NCI-H446 (cell line): ENCODE results near the gene OGG1.

ENCODE experiments used
- DNase-seq, 2 experiments: peaks; one replicate each; lab custom pipeline; 2025; lab: John Stamatoyannopoulos, UW

Gene OGG1

DNA sequence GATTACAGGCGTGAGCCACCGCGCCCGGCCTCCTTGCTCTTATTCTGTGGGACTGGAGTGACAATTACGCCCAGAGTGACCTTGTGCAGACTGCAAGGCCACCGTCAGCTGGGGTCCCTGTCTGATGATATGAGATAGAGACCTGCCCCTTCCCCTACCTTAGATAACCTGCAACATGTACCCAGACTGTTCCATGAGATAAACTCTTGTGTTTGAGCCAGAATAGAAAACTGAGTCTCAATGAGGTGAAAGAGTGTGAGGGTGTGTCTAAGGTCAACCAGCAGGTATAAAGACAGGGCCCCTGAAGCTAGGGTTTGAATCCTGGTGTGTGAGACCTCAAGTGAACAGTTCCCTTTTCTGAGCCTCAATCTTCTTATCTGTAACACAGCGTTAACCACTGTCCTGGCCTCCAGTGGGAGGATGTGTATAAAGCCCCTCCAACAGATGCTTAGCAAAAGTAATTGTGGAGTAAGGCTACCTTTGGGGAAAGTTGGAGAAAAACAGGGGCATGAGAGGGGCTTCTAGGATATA is 36.5 kb downstream of the OGG1 start:
- DNase-seq = no peak

GRCh38 chr3:9786825-9787669 is 37.3 kb downstream of the OGG1 start:
- DNase-seq = no peak

- no peak for DNase-seq
Measured at GRCh38 chr3:9787714-9788113, 38.0 kb downstream of the OGG1 start.

- no peak for DNase-seq
Measured at GRCh38 chr3:9791127-9791526, 41.4 kb downstream of the OGG1 start.

DNA sequence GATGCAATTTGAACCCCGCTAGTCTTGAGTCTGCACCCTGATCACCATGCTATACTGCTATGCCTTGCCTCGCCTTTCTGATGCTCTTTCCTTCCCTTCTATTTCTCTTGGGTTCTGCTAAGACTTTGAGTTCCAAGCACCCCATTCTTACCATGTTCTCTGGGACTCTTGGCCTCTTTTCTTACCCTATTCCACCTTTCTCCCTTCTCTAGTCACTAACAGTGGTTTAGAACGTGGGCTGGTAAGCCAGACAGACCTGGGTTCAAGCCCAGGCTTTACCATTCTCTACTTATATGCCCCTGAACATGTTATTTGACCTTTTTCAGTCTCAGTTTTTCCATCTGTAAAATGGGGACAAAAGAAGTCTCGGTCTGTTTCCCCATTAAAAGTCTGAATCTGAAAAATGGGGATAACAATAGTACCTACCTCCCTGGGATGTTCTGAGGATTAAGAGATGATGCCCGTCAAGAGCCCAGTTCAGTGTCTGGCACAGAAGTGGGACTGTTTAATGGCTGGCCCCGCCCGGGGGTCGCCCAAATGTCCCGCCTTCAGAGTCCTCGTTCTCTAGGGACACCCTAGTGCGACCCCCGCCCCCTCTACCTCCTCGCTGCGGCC is 42.1 kb downstream of the OGG1 start:
- no peak for DNase-seq

GRCh38 chr3:9792405-9793160 is 42.8 kb downstream of the OGG1 start, which contains the start of the genes ARPC4 and TADA3:
TSS of gene ARPC4 (plus strand) at chr3:9793082. CDS start at chr3:9793122, 40 bp downstream.
TSS of gene TADA3 (minus strand) at chr3:9792473. CDS start at chr3:9791466, 1,007 bp downstream.
- peak; percentile 79 to 92 for DNase-seq

DNA sequence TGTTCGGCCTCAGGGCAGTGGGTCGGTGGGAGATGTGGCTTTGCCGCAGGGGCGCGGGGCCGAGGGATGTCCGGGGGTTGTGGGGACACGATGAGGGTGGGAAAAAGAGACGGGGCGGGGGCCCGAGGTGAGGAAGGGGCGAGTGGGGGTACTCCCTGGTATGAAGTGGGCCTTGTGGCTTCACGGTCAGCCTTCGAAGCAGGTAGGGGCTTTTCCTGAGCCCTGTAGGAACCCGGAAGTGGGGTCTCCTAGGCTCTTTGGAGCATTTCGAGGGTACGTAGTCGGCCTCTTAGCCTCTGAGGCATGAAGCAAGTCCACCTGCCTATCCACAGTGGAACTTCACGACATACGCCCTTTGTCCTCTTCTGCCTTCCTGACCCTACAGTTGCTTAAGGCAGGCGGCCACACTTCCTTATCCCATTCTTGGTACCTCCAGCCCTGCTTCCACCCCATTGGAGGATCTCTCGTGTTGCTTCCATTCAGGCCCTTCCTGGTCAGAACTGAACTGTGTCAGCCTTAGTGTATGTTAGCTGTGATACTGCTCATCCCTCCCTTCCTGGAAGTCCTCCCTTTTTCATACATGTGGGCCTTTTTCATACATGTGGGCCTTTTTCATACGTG is 43.5 kb downstream of the OGG1 start:
- DNase-seq = no peak

- DNase-seq = no peak
Measured at GRCh38 chr3:9794400-9794799, 44.6 kb downstream of the OGG1 start.

GRCh38 chr3:9795207-9795606 is 45.5 kb downstream of the OGG1 start:
- no peak for DNase-seq

DNA sequence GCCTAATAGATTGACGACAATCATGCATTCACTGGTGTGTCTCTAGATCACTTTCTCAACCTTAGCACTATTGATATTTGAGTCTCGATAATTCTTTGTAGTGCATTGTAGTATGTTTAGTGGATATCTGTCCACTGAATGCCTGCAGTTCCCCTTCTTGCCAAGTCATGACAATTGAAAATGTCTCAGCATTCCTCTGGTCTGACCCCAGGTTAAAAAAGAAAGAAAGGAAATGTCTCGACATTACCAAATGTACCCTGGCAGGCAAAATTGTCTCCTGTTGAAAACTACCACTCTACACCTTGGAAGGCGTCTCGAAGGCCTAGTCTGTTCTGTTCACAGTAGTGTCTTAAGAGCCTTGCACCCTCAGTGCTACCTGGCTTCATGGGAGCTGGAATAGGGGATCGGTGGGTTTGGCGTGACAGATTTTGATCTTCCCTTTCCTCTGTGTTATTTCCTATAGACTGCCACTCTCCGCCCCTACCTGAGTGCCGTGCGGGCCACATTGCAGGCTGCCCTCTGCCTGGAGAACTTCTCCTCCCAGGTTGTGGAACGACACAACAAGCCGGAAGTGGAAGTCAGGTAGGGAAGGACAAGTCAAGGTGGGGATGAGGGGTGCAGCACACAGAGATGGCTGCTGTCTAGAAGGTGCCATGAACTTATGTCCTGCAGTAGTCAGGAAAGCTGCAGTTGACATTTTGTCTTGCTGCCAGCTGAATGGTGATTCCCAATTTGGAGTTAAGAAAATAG is 47.6 kb downstream of the OGG1 start:
- DNase-seq = no peak

DNA sequence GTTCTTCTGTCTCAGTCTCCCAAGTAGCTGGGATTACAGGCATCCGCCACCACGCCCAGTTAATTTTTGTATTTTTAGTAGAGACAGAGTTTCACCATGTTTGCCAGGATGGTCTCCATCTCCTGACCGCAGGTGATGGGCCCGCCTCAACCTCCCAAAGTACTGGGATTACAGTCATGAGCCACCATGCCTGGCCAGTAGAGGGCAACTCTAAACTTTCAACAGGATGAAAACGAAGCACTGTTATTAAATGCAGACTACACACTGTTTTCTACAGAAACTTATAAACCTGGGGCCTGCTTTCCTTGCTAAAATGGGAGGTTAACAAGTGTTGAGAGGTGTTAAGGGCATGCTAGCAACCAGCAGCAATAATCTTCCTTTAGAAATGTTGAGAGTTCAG is 50.8 kb downstream of the OGG1 start:
- no peak for DNase-seq

- no peak for DNase-seq
Measured at GRCh38 chr3:9803494-9803893, 53.7 kb downstream of the OGG1 start.

DNA sequence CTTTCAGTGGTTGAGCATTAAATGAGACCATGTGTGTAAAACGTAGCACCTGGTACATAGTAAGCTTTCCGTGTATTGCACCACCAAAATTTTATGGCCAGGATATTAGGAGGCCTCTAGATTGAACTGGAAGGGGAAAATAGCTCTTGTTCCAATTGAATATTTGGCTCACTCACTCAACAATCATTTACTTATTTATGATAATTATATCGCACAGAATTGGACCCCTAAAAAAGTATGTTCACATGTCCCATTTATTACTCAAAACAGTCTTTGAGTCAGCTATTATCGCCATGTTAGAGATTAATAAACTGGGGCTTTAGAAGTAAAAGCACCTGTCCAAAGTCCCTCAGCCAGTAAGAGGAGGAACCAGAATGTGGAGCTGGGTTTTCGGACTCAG is 55.2 kb downstream of the OGG1 start:
- no peak for DNase-seq

GRCh38 chr3:9806137-9806536 is 56.4 kb downstream of the OGG1 start:
- DNase-seq = no peak
